ENCODE measurements around the gene OR5K1. TPM values are rescaled to one million over a fixed set of nuclear protein-coding genes. Genes with fewer than 3 reads are reported as not detected.

OR5K1 gene
- total RNA-seq, 2 experiments from 2014 or later, result not detected

DNA sequence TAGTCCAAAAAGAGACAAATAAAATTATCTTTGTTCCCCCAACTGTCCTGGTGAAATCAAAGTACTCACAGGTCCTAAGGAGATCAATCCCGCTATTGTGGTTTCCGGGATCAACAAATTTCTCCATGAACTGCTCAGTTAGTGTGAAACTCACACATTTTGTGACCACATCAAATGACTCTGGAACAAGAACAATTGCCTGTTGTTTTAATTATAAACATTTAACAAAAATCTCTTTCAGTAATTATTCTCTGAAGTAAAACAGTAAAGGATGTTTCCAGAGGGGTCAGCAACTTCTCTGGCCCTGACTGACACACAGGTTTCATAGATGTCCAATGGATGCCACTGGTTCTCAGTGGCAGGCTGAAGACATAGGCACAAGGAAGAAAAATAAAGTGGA is 55.8 kb downstream of the OR5K1 start:
- no peak for TF ChIP-seq EZH2phosphoT487 (IDR thresholded peaks at IDR 0.05; ENCODE audit: borderline replicate concordance, low read depth, low read length)
- TF ChIP-seq, protein P1, sequence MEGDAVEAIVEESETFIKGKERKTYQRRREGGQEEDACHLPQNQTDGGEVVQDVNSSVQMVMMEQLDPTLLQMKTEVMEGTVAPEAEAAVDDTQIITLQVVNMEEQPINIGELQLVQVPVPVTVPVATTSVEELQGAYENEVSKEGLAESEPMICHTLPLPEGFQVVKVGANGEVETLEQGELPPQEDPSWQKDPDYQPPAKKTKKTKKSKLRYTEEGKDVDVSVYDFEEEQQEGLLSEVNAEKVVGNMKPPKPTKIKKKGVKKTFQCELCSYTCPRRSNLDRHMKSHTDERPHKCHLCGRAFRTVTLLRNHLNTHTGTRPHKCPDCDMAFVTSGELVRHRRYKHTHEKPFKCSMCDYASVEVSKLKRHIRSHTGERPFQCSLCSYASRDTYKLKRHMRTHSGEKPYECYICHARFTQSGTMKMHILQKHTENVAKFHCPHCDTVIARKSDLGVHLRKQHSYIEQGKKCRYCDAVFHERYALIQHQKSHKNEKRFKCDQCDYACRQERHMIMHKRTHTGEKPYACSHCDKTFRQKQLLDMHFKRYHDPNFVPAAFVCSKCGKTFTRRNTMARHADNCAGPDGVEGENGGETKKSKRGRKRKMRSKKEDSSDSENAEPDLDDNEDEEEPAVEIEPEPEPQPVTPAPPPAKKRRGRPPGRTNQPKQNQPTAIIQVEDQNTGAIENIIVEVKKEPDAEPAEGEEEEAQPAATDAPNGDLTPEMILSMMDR (conservative IDR thresholded peaks at IDR 0.05; ENCODE audit: low read length), result no peak
- H3K79me2 ChIP-seq (ENCODE audit: insufficient read depth, low read depth, low read length), result peaks cover 44% of the 10 kb centered on the region
- no peak overlapping the region for H3K27ac ChIP-seq (ENCODE audit: low read depth, low read length, poor library complexity, severe bottlenecking)
- no TSS peak for BruUV-seq (replicated peaks)
- H3K36me3 ChIP-seq (ENCODE audit: insufficient read depth, low read length), result peaks cover 74% of the 10 kb centered on the region
- H3K4me2 ChIP-seq (ENCODE audit: low read length), result no peak overlapping the region
- peaks cover 14% of the 10 kb centered on the region; the same call in 1 of the 2 replicates for H4K20me1 ChIP-seq (ENCODE audit: insufficient read depth, low read length)
- ChIA-PET POLR2A (interaction anchor here (0.9 kb wide), 1 partner anchor 47 kb away, joined by 3 read pairs; no protein-coding TSS in a partner anchor), CTCF (ENCODE audit: unreplicated experiment) (no interaction called here)
- H3K4me3 ChIP-seq (ENCODE audit: low read depth, low read length, poor library complexity, severe bottlenecking), result no peak overlapping the region
- intact Hi-C loops (cut with micrococcal nuclease; ENCODE audit: unreplicated experiment), result no loop called here
- H3K9me3 ChIP-seq (ENCODE audit: low read length), result no peaks in the 10 kb centered on the region
- H3K9me2 ChIP-seq (ENCODE audit: insufficient read depth, low read length), result no peaks in the 10 kb centered on the region
- DNase-seq (ENCODE audit: low spot score), result no peak
- H3K4me1 ChIP-seq (ENCODE audit: insufficient read depth, low read length, poor library complexity, severe bottlenecking), result peaks cover 19% of the 10 kb centered on the region
- no peak overlapping the region for H2AFZ ChIP-seq (ENCODE audit: low read length)

- Histone ChIP-seq H3K4me2 (ENCODE audit: low read length) (no peak overlapping the region), H2AFZ (ENCODE audit: low read length) (no peak overlapping the region), H3K4me3 (ENCODE audit: low read depth, low read length, poor library complexity, severe bottlenecking) (no peak overlapping the region), H3K4me1 (ENCODE audit: insufficient read depth, low read length, poor library complexity, severe bottlenecking) (peaks cover 19% of the 10 kb centered on the region), H3K36me3 (ENCODE audit: insufficient read depth, low read length) (peaks cover 69% of the 10 kb centered on the region), H3K9me2 (ENCODE audit: insufficient read depth, low read length) (no peaks in the 10 kb centered on the region), H3K79me2 (ENCODE audit: insufficient read depth, low read depth, low read length) (peaks cover 44% of the 10 kb centered on the region), H4K20me1 (ENCODE audit: insufficient read depth, low read length) (peaks cover 14% of the 10 kb centered on the region; the same call in 1 of the 2 replicates), H3K9me3 (ENCODE audit: low read length) (no peaks in the 10 kb centered on the region), H3K27ac (ENCODE audit: low read depth, low read length, poor library complexity, severe bottlenecking) (no peak overlapping the region)
- no TSS peak for BruUV-seq (replicated peaks)
- ChIA-PET POLR2A (interaction anchor here (0.9 kb wide), 1 partner anchor 47 kb away, joined by 3 read pairs; no protein-coding TSS in a partner anchor), CTCF (ENCODE audit: unreplicated experiment) (no interaction called here)
- DNase-seq (ENCODE audit: low spot score), result no peak
- intact Hi-C loops (cut with micrococcal nuclease; ENCODE audit: unreplicated experiment), result no loop called here
- TF ChIP-seq, protein P1 (conservative IDR thresholded peaks at IDR 0.05; ENCODE audit: low read length), result no peak
- no peak for TF ChIP-seq EZH2phosphoT487 (IDR thresholded peaks at IDR 0.05; ENCODE audit: borderline replicate concordance, low read depth, low read length)
Observed at GRCh38 chr3:98519351-98519750, 56.4 kb downstream of the OR5K1 start.

GRCh38 chr3:98521897-98522543 is 59.0 kb downstream of the OR5K1 start:
- peak overlapping the region; percentile 17 for H3K27ac ChIP-seq (ENCODE audit: low read depth, low read length, poor library complexity, severe bottlenecking)
- CTCF ChIA-PET (ENCODE audit: unreplicated experiment), result interaction anchor here (0.5 to 1.8 kb wide), 3 partner anchors 11 to 171 kb away, joined by 3 to 5 read pairs (median 3); no protein-coding TSS in a partner anchor
- H4K20me1 ChIP-seq (ENCODE audit: insufficient read depth, low read length), result peaks cover 14% of the 10 kb centered on the region; the same call in 1 of the 2 replicates
- POLR2A ChIA-PET, result interaction anchor here (0.6 to 2.1 kb wide), 10 partner anchors 8 to 377 kb away, joined by 3 to 30 read pairs (median 4); partner anchors contain the start of gene GPR15
- H3K9me2 ChIP-seq (ENCODE audit: insufficient read depth, low read length), result no peaks in the 10 kb centered on the region
- intact Hi-C loops (cut with micrococcal nuclease; ENCODE audit: unreplicated experiment), result loop anchor here (2.0 kb wide), 2 partner anchors 41 to 51 kb away; no protein-coding TSS in a partner anchor
- peak; percentile 55 for DNase-seq (ENCODE audit: low spot score)
- H3K9me3 ChIP-seq (ENCODE audit: low read length), result no peaks in the 10 kb centered on the region
- BruUV-seq (replicated peaks), result TSS peak; percentile 69
- peak overlapping the region; percentile 97 for H3K4me2 ChIP-seq (ENCODE audit: low read length)
- peaks cover 44% of the 10 kb centered on the region for H3K79me2 ChIP-seq (ENCODE audit: insufficient read depth, low read depth, low read length)
- H2AFZ ChIP-seq (ENCODE audit: low read length), result peak overlapping the region; percentile 38; the same call in 1 of the 2 replicates
- H3K4me1 ChIP-seq (ENCODE audit: insufficient read depth, low read length, poor library complexity, severe bottlenecking), result peaks cover 29% of the 10 kb centered on the region
- peak overlapping the region; percentile 83 for H3K4me3 ChIP-seq (ENCODE audit: low read depth, low read length, poor library complexity, severe bottlenecking)
- TF ChIP-seq, protein P1 (conservative IDR thresholded peaks at IDR 0.05; ENCODE audit: low read length), result no peak
- TF ChIP-seq EZH2phosphoT487 (IDR thresholded peaks at IDR 0.05; ENCODE audit: borderline replicate concordance, low read depth, low read length), result no peak
- H3K36me3 ChIP-seq (ENCODE audit: insufficient read depth, low read length), result peaks cover 42% of the 10 kb centered on the region
